ENCODE measurements around the gene ITIH1. TPM values are rescaled to one million over a fixed set of nuclear protein-coding genes. Genes with fewer than 3 reads are reported as not detected.

Gene ITIH1
- total RNA-seq, 1 donor from 2014 or later = 0.80 TPM

- intact Hi-C loops (cut with micrococcal nuclease) = loop anchor here (1.0 to 10.0 kb wide), 9 partner anchors 9 to 302 kb away; partner anchors contain the start of genes NT5DC2, PBRM1, SFMBT1 and SPCS1
- ATAC-seq (ENCODE audit: low read depth) = peak; percentile 95
- no peak for TF ChIP-seq CTCF (IDR thresholded peaks at IDR 0.05)
- H3K4me1 Mint-ChIP-seq = peaks cover 17% of the 10 kb centered on the region
- peaks cover 21% of the 10 kb centered on the region for H3K36me3 Mint-ChIP-seq (ENCODE audit: low read depth)
- H3K27me3 Mint-ChIP-seq = no peaks in the 10 kb centered on the region
- peak; percentile 80 for DNase-seq
- POLR2A ChIA-PET = interaction anchor here (0.6 to 2.2 kb wide), 14 partner anchors 9 to 577 kb away, joined by 3 to 44 read pairs (median 4); partner anchors contain the start of genes DCP1A, GLYCTK, SFMBT1 and TLR9
- CTCF ChIA-PET = interaction anchor here (1.1 kb wide), 1 partner anchor 28 kb away, joined by 4 read pairs; no protein-coding TSS in a partner anchor
- no peaks in the 10 kb centered on the region for H3K9me3 Mint-ChIP-seq
- peak within 1 kb of the TSS; percentile 94 for H3K4me3 Mint-ChIP-seq
- peak within 1 kb of the TSS; percentile 95 for H3K27ac Mint-ChIP-seq
Measured at GRCh38 chr3:52770496-52771333, 6.7 kb upstream of the ITIH1 start, which contains the start of gene NEK4. NEK4 (minus strand) TSS chr3:52770940; CDS start chr3:52770746, 194 bp downstream.

- no peak for DNase-seq
Measured at GRCh38 chr3:52771334-52771681, 6.1 kb upstream of the ITIH1 start.

GRCh38 chr3:52771702-52772101 is 5.7 kb upstream of the ITIH1 start:
- no peak for ATAC-seq (ENCODE audit: low read depth)
- Mint-ChIP-seq H3K4me1 (peaks cover 17% of the 10 kb centered on the region), H3K36me3 (ENCODE audit: low read depth) (peaks cover 12% of the 10 kb centered on the region), H3K4me3 (peak overlapping the region; percentile 94), H3K9me3 (no peaks in the 10 kb centered on the region), H3K27ac (peak overlapping the region; percentile 95), H3K27me3 (no peaks in the 10 kb centered on the region)
- DNase-seq = no peak
- POLR2A ChIA-PET = interaction anchor here (0.6 to 2.2 kb wide), 9 partner anchors 8 to 576 kb away, joined by 3 to 44 read pairs (median 5); partner anchors contain the start of genes DCP1A and SFMBT1
- CTCF ChIA-PET = no interaction called here
- no peak for TF ChIP-seq CTCF (IDR thresholded peaks at IDR 0.05)
- intact Hi-C loops (cut with micrococcal nuclease) = loop anchor here (1.0 to 10.0 kb wide), 7 partner anchors 8 to 275 kb away; partner anchors contain the start of genes NT5DC2, PBRM1, SFMBT1 and SPCS1

More at GRCh38 chr3:52771334-52771681, 6.1 kb upstream of the ITIH1 start:
- CTCF ChIA-PET = interaction anchor here (1.1 kb wide), 1 partner anchor 27 kb away, joined by 4 read pairs; no protein-coding TSS in a partner anchor
- H3K27me3 Mint-ChIP-seq = no peaks in the 10 kb centered on the region
- H3K9me3 Mint-ChIP-seq = no peaks in the 10 kb centered on the region
- peak; percentile 4 for ATAC-seq (ENCODE audit: low read depth)
- intact Hi-C loops (cut with micrococcal nuclease) = loop anchor here (1.0 to 10.0 kb wide), 7 partner anchors 8 to 275 kb away; partner anchors contain the start of genes NT5DC2, PBRM1, SFMBT1 and SPCS1
- H3K27ac Mint-ChIP-seq = peak overlapping the region; percentile 95
- H3K36me3 Mint-ChIP-seq (ENCODE audit: low read depth) = peaks cover 15% of the 10 kb centered on the region
- H3K4me3 Mint-ChIP-seq = peak overlapping the region; percentile 94
- TF ChIP-seq CTCF (IDR thresholded peaks at IDR 0.05) = no peak
- H3K4me1 Mint-ChIP-seq = peaks cover 17% of the 10 kb centered on the region
- POLR2A ChIA-PET = interaction anchor here (0.6 to 2.2 kb wide), 13 partner anchors 8 to 576 kb away, joined by 3 to 44 read pairs (median 4); partner anchors contain the start of genes DCP1A, GLYCTK, SFMBT1 and TLR9

DNA sequence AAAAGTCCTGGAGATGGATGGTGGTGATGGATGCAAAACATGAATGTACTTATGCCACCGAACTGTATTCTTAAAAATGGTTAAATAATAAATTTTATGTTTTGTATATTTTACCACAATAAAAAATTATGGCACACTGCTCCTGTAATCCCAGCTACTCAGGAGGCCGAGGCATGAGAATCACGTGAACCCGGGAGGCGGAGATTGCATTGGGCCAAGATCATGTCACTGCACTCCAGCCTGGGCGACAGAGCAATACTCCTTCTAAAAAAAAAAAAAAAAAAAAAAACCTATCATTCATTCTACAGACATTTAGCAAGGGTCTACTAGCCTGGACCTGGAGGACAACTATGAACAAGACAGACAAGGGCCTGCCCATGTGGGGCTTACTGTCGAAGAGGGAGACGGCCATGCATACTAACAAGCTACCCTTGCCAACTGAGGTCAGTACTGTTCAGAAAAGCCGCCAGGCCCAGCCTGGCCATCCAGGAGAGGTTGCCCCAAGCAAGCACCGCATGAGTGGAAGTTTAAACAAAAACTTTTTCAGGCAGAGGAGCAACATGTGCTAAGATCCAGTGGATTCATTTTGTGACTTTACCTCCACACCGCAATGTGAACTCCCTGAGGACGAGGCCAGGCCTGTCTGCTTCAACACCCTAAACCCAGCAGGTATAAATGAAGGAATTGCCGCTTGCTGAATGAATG is 3.9 kb upstream of the ITIH1 start:
- Mint-ChIP-seq H3K27me3 (no peaks in the 10 kb centered on the region), H3K9me3 (no peaks in the 10 kb centered on the region), H3K4me3 (no peak overlapping the region), H3K36me3 (ENCODE audit: low read depth) (peaks cover 2% of the 10 kb centered on the region), H3K4me1 (peaks cover 17% of the 10 kb centered on the region), H3K27ac (no peak overlapping the region)
- CTCF ChIA-PET = no interaction called here
- TF ChIP-seq CTCF (IDR thresholded peaks at IDR 0.05) = no peak
- intact Hi-C loops (cut with micrococcal nuclease) = loop anchor here (5.0 to 10.0 kb wide), 2 partner anchors 44 to 239 kb away; partner anchors contain the start of genes NT5DC2 and UQCC5
- no peak for DNase-seq
- POLR2A ChIA-PET = interaction anchor here (0.7 kb wide), 2 partner anchors 20 to 219 kb away, joined by 6 to 10 read pairs; no protein-coding TSS in a partner anchor
- ATAC-seq (ENCODE audit: low read depth) = no peak

All from activated B cell treated with CpG ODN at 0.5 μM for 24 hours (primary cell).